ENCODE data around the gene CD2.

The CD2 gene

DNA sequence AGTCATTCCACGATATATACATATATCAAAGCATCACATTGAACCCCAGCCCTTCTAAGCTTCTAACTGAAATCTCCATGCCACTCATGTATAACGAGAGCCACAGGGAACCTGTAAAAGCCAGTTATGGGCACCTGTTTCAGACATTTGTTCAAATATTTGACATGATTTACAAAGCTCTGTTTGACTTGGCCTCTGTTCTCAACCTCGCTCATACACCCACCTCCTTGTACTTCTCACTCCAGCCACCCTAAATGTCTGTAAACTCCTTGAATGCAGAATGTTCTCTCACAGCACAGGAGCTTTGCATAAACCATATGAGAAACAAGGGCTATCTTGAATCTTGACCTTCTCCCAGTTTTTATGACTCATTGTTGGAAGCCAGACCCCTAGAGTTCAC lies 36.9 kb upstream of the CD2 start:
- H3K9ac ChIP-seq (ENCODE audit: low read length in 2 of 2): no peak overlapping the region
- no peaks in the 10 kb centered on the region for H3K9me3 ChIP-seq (ENCODE audit: control insufficient read depth in 2 of 2, low read length in 2 of 2)
- H3K4me1 ChIP-seq (ENCODE audit: control insufficient read depth, insufficient read depth, low read length): no peaks in the 10 kb centered on the region
- no peak overlapping the region for H3K4me3 ChIP-seq (ENCODE audit: low read length in 2 of 2)
- H3K27ac ChIP-seq (ENCODE audit: low read length): no peak overlapping the region
- H3K36me3 ChIP-seq (ENCODE audit: control insufficient read depth in 2 of 2, insufficient read depth in 2 of 2, low read length in 2 of 2): no peaks in the 10 kb centered on the region
- no peaks in the 10 kb centered on the region for H3K27me3 ChIP-seq (ENCODE audit: control insufficient read depth in 1 of 2, insufficient read depth in 2 of 2, low read length in 2 of 2)

DNA sequence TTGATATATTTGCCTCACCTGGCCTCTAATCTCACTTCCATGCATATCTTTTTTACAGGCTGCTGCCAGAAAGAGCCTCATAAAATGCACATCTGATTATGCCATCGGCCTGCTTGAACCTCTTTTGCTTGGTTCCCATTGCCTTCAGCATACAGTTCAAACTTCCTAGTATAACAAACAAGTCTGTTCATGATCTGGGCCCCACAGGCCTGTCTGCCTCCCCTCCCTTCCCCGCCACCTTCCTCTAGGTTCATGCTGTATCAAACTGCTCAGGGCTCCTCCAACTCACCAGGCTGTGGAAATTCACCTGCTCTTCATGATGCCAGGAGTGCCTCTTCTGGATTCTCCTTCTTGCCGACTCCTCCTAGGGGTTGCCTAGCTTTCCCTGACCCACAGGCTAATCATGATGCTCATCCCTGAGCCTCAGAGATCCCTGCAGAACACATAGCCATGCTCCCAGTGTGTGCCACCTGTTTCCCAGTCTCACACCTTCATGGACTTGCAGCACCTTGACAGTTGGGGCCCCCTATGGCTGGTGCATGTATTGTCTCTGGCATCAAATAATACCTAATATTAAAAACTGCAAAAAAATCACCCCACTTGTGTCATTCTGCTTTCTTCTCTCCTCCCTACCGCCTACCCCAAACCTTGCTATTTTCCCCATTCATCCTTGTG lies 33.7 kb upstream of the CD2 start:
- no peak overlapping the region for H3K9ac ChIP-seq (ENCODE audit: low read length in 2 of 2)
- H3K27ac ChIP-seq (ENCODE audit: low read length): no peak overlapping the region
- H3K36me3 ChIP-seq (ENCODE audit: control insufficient read depth in 2 of 2, insufficient read depth in 2 of 2, low read length in 2 of 2): no peaks in the 10 kb centered on the region
- no peaks in the 10 kb centered on the region for H3K9me3 ChIP-seq (ENCODE audit: control insufficient read depth in 2 of 2, low read length in 2 of 2)
- no peak overlapping the region for H3K4me3 ChIP-seq (ENCODE audit: low read length in 2 of 2)
- H3K4me1 ChIP-seq (ENCODE audit: control insufficient read depth, insufficient read depth, low read length): no peaks in the 10 kb centered on the region
- H3K27me3 ChIP-seq (ENCODE audit: control insufficient read depth in 1 of 2, insufficient read depth in 2 of 2, low read length in 2 of 2): no peaks in the 10 kb centered on the region

DNA sequence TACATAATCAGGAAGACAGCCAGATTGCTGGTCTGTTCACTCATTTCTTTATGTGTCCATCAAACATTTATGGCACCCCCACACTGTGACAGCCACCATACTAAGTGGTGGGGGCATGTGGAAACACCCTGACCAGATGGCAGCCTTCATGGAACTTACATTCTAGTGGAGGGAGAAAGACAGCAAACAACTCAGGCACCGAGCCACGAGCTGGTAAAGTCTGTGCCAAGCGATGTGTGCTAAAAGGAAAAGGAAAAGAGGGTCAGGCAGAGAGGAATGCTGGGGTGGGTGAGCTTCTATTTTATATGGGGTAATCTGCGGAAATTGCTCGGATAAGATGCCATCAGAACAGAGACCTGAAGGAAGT lies 33.2 kb upstream of the CD2 start:
- Histone ChIP-seq H3K9me3 (ENCODE audit: control insufficient read depth in 2 of 2, low read length in 2 of 2) (no peaks in the 10 kb centered on the region), H3K4me3 (ENCODE audit: low read length in 2 of 2) (no peak overlapping the region), H3K4me1 (ENCODE audit: control insufficient read depth, insufficient read depth, low read length) (no peaks in the 10 kb centered on the region), H3K36me3 (ENCODE audit: control insufficient read depth in 2 of 2, insufficient read depth in 2 of 2, low read length in 2 of 2) (no peaks in the 10 kb centered on the region), H3K9ac (ENCODE audit: low read length in 2 of 2) (no peak overlapping the region), H3K27me3 (ENCODE audit: control insufficient read depth in 1 of 2, insufficient read depth in 2 of 2, low read length in 2 of 2) (no peaks in the 10 kb centered on the region), H3K27ac (ENCODE audit: low read length) (no peak overlapping the region)

DNA sequence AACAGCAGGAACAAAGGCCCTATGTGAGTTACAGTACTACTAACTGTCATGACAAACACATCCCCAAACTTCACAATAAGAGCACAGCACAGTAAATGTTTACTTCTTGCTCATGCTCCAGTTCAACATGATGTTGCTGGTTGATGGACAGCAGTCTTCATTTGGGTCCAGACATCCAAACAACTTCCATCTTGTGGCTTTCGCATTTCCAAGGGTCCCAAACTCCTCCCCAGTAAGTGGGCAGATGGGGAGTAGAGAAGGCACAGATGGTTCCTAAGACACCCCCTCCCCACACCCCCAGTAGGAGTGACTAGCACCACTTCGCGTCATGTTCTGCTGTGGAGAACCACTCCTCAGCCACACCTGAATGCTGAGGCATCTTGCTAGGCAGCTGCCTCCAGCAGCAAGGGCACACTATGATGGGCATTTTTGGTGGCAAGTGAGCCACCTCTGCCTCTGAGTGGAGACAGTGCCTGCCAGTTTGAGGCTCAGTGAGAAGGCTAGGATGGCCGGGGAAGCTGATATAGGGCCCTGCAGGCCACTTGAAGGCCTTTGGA lies 32.7 kb upstream of the CD2 start:
- H3K36me3 ChIP-seq (ENCODE audit: control insufficient read depth in 2 of 2, insufficient read depth in 2 of 2, low read length in 2 of 2): no peaks in the 10 kb centered on the region

DNA sequence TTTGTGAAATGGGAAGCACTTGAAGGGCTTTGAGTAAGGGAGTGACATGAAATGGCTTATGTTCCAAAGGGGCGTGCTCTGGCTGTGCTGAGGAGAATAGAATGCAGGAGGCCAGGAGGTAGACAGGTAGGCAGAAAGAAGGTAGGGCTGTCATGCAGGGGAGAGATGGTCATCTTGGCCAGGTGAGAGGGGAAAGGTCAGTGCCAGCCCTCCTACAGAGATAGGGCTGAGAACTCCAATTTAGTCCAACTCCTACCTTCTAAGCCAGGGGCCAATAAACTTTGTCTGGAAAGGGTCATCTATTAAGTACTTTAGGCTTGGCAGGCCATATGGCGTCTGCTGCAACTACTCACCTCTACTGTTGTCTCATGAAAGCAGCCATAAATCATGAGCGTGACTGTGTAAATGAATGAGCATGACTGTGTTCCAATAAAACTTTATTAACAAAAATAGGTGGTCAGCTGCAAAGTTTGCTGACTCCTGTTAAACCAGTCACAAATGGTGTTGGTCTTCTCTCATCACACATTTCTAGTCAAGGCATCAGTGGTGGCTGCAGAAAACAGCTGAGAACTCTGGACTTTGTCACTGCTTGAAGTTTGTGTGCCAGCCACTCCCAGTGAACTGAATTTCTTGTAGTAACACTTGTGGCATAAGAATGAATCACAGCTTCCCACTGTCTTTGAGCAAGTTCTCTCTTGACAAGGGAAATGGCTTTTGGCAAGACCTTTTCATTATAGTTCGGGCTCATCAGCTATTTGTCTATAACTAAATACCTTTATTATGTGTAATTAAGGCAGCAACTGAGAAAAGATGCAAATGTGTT lies 32.0 kb upstream of the CD2 start:
- Histone ChIP-seq H3K27me3 (ENCODE audit: control insufficient read depth in 1 of 2, insufficient read depth in 2 of 2, low read length in 2 of 2) (no peaks in the 10 kb centered on the region), H3K27ac (ENCODE audit: low read length) (no peak overlapping the region), H3K4me1 (ENCODE audit: control insufficient read depth, insufficient read depth, low read length) (no peaks in the 10 kb centered on the region), H3K9ac (ENCODE audit: low read length in 2 of 2) (no peak overlapping the region), H3K4me3 (ENCODE audit: low read length in 2 of 2) (no peak overlapping the region), H3K36me3 (ENCODE audit: control insufficient read depth in 2 of 2, insufficient read depth in 2 of 2, low read length in 2 of 2) (no peaks in the 10 kb centered on the region), H3K9me3 (ENCODE audit: control insufficient read depth in 2 of 2, low read length in 2 of 2) (no peaks in the 10 kb centered on the region)

More for the DNA sequence above, 32.7 kb upstream of the CD2 start:
- Histone ChIP-seq H3K4me1 (ENCODE audit: control insufficient read depth, insufficient read depth, low read length) (no peaks in the 10 kb centered on the region), H3K27me3 (ENCODE audit: control insufficient read depth in 1 of 2, insufficient read depth in 2 of 2, low read length in 2 of 2) (no peaks in the 10 kb centered on the region), H3K4me3 (ENCODE audit: low read length in 2 of 2) (no peak overlapping the region), H3K9ac (ENCODE audit: low read length in 2 of 2) (no peak overlapping the region), H3K27ac (ENCODE audit: low read length) (no peak overlapping the region), H3K9me3 (ENCODE audit: control insufficient read depth in 2 of 2, low read length in 2 of 2) (no peaks in the 10 kb centered on the region)

DNA sequence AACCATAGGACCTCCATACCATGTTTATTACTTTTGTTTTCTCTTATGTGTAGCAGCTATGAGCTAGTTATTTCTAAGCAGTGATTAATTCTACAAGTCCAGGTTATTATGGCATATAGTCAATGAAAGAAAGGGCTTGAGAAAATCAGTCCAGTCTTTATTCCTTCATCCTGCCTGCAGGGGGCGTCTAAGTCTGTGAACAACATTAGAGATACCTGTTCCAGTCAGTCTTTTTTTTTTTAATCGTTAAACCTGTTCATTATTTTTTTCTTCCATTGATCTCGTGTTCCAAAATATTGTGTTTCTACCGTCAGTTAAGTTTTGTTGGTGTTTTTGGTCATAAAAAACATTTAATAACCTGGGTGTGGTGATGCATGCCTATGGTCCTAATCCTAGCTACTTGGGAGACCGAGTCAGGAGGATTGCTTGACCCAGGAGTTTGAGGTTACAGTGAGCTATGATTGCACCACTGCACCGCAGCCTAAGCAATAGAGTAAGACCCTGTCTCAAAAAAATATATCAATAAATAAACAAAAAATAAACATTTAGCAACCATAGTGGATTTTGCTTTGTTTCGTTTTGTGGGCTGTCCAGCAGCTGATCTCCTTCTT lies 29.4 kb upstream of the CD2 start:
- Histone ChIP-seq H3K4me3 (ENCODE audit: low read length in 2 of 2) (no peak overlapping the region), H3K9me3 (ENCODE audit: control insufficient read depth in 2 of 2, low read length in 2 of 2) (no peaks in the 10 kb centered on the region), H3K4me1 (ENCODE audit: control insufficient read depth, insufficient read depth, low read length) (no peaks in the 10 kb centered on the region), H3K9ac (ENCODE audit: low read length in 2 of 2) (no peak overlapping the region), H3K27me3 (ENCODE audit: control insufficient read depth in 1 of 2, insufficient read depth in 2 of 2, low read length in 2 of 2) (no peaks in the 10 kb centered on the region), H3K27ac (ENCODE audit: low read length) (no peak overlapping the region), H3K36me3 (ENCODE audit: control insufficient read depth in 2 of 2, insufficient read depth in 2 of 2, low read length in 2 of 2) (no peaks in the 10 kb centered on the region)

DNA sequence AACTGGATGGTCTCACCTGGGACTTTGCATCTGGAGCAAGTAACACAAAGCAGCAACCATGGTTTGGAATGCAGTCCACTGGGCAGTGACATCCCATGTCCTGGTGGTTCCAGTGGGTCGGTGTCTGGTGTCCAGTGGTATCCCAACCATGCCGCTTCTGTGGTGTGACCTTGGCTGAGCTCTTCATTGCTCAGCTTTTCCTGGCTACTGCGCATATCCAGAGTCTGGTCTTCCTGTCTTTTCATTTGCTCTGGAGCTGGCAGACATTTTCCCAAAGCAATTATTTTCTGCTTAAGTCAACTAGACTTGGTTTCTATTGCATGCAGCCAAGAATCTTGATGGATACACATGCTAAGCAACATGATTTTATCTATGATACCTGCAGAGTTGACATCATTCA lies 28.4 kb upstream of the CD2 start:
- no peaks in the 10 kb centered on the region for H3K27me3 ChIP-seq (ENCODE audit: control insufficient read depth in 1 of 2, insufficient read depth in 2 of 2, low read length in 2 of 2)
- H3K4me3 ChIP-seq (ENCODE audit: low read length in 2 of 2): no peak overlapping the region
- H3K36me3 ChIP-seq (ENCODE audit: control insufficient read depth in 2 of 2, insufficient read depth in 2 of 2, low read length in 2 of 2): no peaks in the 10 kb centered on the region
- no peaks in the 10 kb centered on the region for H3K9me3 ChIP-seq (ENCODE audit: control insufficient read depth in 2 of 2, low read length in 2 of 2)
- no peaks in the 10 kb centered on the region for H3K4me1 ChIP-seq (ENCODE audit: control insufficient read depth, insufficient read depth, low read length)
- H3K27ac ChIP-seq (ENCODE audit: low read length): no peak overlapping the region
- H3K9ac ChIP-seq (ENCODE audit: low read length in 2 of 2): no peak overlapping the region

DNA sequence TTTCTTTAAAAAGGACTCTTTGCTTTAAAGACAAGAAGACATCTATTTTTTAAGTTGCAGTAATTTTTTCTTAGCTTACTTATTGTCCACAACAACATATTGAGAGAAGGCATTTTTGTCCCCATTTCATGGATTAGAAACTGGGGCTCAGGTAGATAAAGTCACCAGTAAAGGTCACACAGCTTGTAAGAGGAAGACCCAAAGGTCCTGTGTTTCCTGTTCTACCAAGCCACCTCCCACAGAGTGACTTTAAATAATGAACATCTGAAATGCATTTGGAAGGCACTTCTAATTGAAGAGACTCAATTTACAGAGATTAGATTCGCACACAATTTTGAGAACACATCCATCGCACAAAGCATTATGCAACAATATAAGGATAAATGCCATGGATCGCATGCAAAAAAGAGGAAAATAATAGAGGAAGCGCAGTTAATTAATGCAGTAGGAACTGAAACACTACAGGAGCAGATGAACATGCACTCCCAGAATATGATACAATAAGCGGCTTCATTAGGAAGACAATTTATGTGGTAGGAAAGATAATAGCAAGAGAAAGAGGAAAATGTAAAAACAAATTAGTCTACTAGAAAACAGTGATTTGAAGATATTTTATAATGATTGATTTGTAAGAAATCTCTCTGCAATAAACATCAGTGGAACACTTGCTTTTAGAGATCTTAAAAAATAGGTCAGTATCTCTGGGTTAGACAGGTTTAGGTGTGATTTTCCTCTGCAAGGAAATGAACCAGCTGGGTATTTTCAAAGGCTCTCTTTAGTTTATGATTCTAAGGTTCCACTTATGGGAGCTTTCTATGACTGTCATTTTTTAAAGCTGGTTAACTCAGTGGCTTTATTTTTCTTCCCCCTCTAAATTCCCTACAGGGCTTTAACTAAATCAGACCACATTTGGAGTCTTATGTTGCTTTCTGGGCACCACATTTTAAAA lies 27.1 kb upstream of the CD2 start:
- Histone ChIP-seq H3K4me3 (ENCODE audit: low read length in 2 of 2) (no peak overlapping the region), H3K9me3 (ENCODE audit: control insufficient read depth in 2 of 2, low read length in 2 of 2) (no peaks in the 10 kb centered on the region), H3K36me3 (ENCODE audit: control insufficient read depth in 2 of 2, insufficient read depth in 2 of 2, low read length in 2 of 2) (no peaks in the 10 kb centered on the region), H3K4me1 (ENCODE audit: control insufficient read depth, insufficient read depth, low read length) (no peaks in the 10 kb centered on the region), H3K27ac (ENCODE audit: low read length) (no peak overlapping the region), H3K9ac (ENCODE audit: low read length in 2 of 2) (no peak overlapping the region), H3K27me3 (ENCODE audit: control insufficient read depth in 1 of 2, insufficient read depth in 2 of 2, low read length in 2 of 2) (no peaks in the 10 kb centered on the region)

DNA sequence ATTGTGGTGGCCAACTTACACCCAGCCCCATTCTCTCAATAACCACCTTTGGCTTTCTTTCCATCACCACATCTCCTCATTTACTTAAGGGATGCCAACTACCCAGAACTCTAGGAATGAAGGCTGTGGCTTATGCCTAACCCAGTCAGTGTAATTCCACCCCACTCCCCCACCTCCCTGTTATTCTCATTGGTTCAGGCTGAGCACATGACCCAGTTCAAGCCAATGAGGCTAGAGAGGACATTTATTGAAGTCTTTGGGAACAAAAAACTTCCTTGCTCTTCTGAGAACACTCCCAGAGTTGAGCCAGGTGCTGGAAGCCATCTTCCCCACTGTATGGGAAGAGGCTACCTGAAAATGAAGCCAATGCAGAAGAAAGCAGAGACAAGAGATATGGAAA lies 22.8 kb upstream of the CD2 start:
- H3K27me3 ChIP-seq (ENCODE audit: control insufficient read depth in 1 of 2, insufficient read depth in 2 of 2, low read length in 2 of 2): no peaks in the 10 kb centered on the region
- H3K9me3 ChIP-seq (ENCODE audit: control insufficient read depth in 2 of 2, low read length in 2 of 2): no peaks in the 10 kb centered on the region
- H3K4me1 ChIP-seq (ENCODE audit: control insufficient read depth, insufficient read depth, low read length): no peaks in the 10 kb centered on the region
- H3K27ac ChIP-seq (ENCODE audit: low read length): no peak overlapping the region
- no peak overlapping the region for H3K4me3 ChIP-seq (ENCODE audit: low read length in 2 of 2)
- no peaks in the 10 kb centered on the region for H3K36me3 ChIP-seq (ENCODE audit: control insufficient read depth in 2 of 2, insufficient read depth in 2 of 2, low read length in 2 of 2)
- H3K9ac ChIP-seq (ENCODE audit: low read length in 2 of 2): no peak overlapping the region

DNA sequence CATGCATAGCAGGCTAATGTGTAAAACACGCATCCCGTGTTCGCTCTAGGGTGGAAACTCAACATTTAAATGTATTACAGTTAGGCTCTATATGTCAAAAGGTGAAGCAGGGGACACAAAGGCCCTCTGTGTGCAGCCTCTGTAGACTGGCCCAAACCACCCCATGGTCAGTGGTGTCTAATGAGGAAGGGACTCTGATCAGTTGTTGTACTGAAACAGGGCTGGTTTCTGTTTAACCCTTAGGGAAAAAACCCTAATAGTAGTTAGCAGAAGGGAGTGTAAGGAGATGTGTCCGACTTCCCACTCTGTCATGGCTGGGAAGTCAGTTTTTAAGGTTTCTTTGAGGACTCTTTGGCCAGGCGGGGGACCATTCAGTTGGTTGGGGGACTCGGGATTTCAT lies 21.5 kb upstream of the CD2 start:
- H3K9me3 ChIP-seq (ENCODE audit: control insufficient read depth in 2 of 2, low read length in 2 of 2): no peaks in the 10 kb centered on the region
- no peaks in the 10 kb centered on the region for H3K27me3 ChIP-seq (ENCODE audit: control insufficient read depth in 1 of 2, insufficient read depth in 2 of 2, low read length in 2 of 2)
- H3K27ac ChIP-seq (ENCODE audit: low read length): no peak overlapping the region
- no peak overlapping the region for H3K9ac ChIP-seq (ENCODE audit: low read length in 2 of 2)
- H3K36me3 ChIP-seq (ENCODE audit: control insufficient read depth in 2 of 2, insufficient read depth in 2 of 2, low read length in 2 of 2): no peaks in the 10 kb centered on the region
- H3K4me1 ChIP-seq (ENCODE audit: control insufficient read depth, insufficient read depth, low read length): no peaks in the 10 kb centered on the region
- no peak overlapping the region for H3K4me3 ChIP-seq (ENCODE audit: low read length in 2 of 2)

Measured in stomach smooth muscle (tissue), 2 donors.